OCI-LY1 (cell line): Measurements from ENCODE around the gene INTS6.

Experiments
- EZH2 ChIP-seq: fragments of 200-600 bp; sonication (generic), shearing (Covaris generic); IDR thresholded peaks from 2 replicates; pipeline ENCODE4 v1.8.0; 2017; ENCODE audit warnings: borderline replicate concordance, mixed run types, mild to moderate bottlenecking, antibody characterized with exemption, low read length, moderate library complexity, mixed read lengths
- TF ChIP-seq, protein P1 (sequence below): fragments of 200-600 bp; sonication (generic), shearing (Covaris generic); IDR thresholded peaks from 2 replicates; pipeline ENCODE4 v1.5.1; 2017; ENCODE audit warnings: mild to moderate bottlenecking, antibody characterized with exemption, low read length, moderate library complexity, mixed read lengths

GRCh38 chr13:51477653-51478324, 25.0 kb upstream of the INTS6 start:
- TF ChIP-seq, protein P1, sequence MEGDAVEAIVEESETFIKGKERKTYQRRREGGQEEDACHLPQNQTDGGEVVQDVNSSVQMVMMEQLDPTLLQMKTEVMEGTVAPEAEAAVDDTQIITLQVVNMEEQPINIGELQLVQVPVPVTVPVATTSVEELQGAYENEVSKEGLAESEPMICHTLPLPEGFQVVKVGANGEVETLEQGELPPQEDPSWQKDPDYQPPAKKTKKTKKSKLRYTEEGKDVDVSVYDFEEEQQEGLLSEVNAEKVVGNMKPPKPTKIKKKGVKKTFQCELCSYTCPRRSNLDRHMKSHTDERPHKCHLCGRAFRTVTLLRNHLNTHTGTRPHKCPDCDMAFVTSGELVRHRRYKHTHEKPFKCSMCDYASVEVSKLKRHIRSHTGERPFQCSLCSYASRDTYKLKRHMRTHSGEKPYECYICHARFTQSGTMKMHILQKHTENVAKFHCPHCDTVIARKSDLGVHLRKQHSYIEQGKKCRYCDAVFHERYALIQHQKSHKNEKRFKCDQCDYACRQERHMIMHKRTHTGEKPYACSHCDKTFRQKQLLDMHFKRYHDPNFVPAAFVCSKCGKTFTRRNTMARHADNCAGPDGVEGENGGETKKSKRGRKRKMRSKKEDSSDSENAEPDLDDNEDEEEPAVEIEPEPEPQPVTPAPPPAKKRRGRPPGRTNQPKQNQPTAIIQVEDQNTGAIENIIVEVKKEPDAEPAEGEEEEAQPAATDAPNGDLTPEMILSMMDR, result no peak
- no peak for TF ChIP-seq EZH2
